Gastrocnemius medialis (tissue), 4 donors: ENCODE results near the gene SND1. TPM values are rescaled to one million over a fixed set of nuclear protein-coding genes. Genes with fewer than 3 reads are reported as not detected.

ENCODE experiments used
- ATAC-seq, 2 donors: fragments of 150-250 bp; one replicate each; pipeline ENCODE4 v1.9.1; 2016
- DNase-seq, 2 donors: peaks; one replicate each; pipeline ENCODE4 v3.0.0-alpha.2; 2019
- H3K27ac ChIP-seq, 4 donors: fragments of 200-600 bp; sonication (generic); 1 replicate in 1 of 4; 2 replicates in 3 of 4; pipeline ENCODE4 v1.5.1; 2016 to 2018; ENCODE audit warnings: mild to moderate bottlenecking in 2 of 4, moderate library complexity in 1 of 4
- H3K27me3 ChIP-seq, 3 donors: fragments of 200-600 bp; sonication (generic) in 2 of 3; 1 replicate in 1 of 3; 2 replicates in 2 of 3; pipeline versions ENCODE4 v1.5.1 to v1.6.0; 2016 to 2019; ENCODE audit warnings: mild to moderate bottlenecking in 1 of 3, moderate library complexity in 1 of 3
- H3K36me3 ChIP-seq, 2 donors: fragments of 200-600 bp; sonication (generic) in 1 of 2; one replicate each; pipeline ENCODE4 v1.5.1; 2017 to 2018
- H3K4me1 ChIP-seq, 2 donors: fragments of 200-600 bp; sonication (generic) in 1 of 2; one replicate each; pipeline ENCODE4 v1.5.1; 2016 to 2017; ENCODE audit warnings: mild to moderate bottlenecking in 2 of 2
- H3K4me3 ChIP-seq, 4 donors: fragments of 200-600 bp; sonication (generic) in 3 of 4; 1 replicate in 1 of 4; 2 replicates in 3 of 4; pipeline ENCODE4 v1.5.1; 2016 to 2019; ENCODE audit warnings: mild to moderate bottlenecking in 2 of 4
- H3K9me3 ChIP-seq, 3 donors: fragments of 200-600 bp; sonication (generic) in 2 of 3; 1 replicate in 1 of 3; 2 replicates in 2 of 3; pipeline ENCODE4 v1.5.1; 2016 to 2019
- CTCF ChIP-seq, 5 experiments: fragments of 450-650 bp in 3 of 5; fragments of 200-600 bp in 2 of 5; sonication (generic) in 2 of 5; IDR thresholded peaks in 4 of 5; conservative IDR thresholded peaks in 1 of 5; 1 replicate in 4 of 5; 2 replicates in 1 of 5; pipeline ENCODE4 v1.5.1; 2016 to 2019; ENCODE audit warnings: antibody characterized with exemption in 5 of 5, mild to moderate bottlenecking in 3 of 5, moderate library complexity in 3 of 5
- POLR2A ChIP-seq, 2 donors: fragments of 450-650 bp; IDR thresholded peaks; one replicate each; pipeline ENCODE4 v1.6.1; 2017; ENCODE audit warnings: antibody characterized with exemption in 2 of 2, mild to moderate bottlenecking in 2 of 2, moderate library complexity in 2 of 2
- in situ Hi-C, 4 donors: fragments of 200-750 bp; cut with MboI; loops; one replicate each; pipeline versions ENCODE4 v1.15.0 to v1.8.0; 2017; ENCODE audit warnings: low sequenced_read_pairs in 4 of 4
- intact Hi-C: fragments of 100-400 bp; cut with DNase I; formaldehyde crosslinking; loops from one replicate; pipeline ENCODE4 v1.15.1; 2023; ENCODE audit warnings: low total_unique reads
- total RNA-seq, 4 donors: library from RNA; depleted of rRNA; stranded (reverse); fragments of >200 nt; gene quantifications; one replicate each; pipeline versions ENCODE4 v1.1.0 to v1.2.3, GENCODE V29; 2016

Gene SND1
- total RNA-seq, 4 donors from 2014 or later = 30.4 to 73.0 (median 50.3) TPM

- Histone ChIP-seq H3K27ac (no peak overlapping the region), H3K4me3 (no peak overlapping the region), H3K27me3 (no peaks in the 10 kb centered on the region), H3K36me3 (no peaks in the 10 kb centered on the region), H3K9me3 (no peaks in the 10 kb centered on the region), H3K4me1 (peaks cover 5 to 12% of the 10 kb centered on the region in 2 donors)
- in situ Hi-C loops (no loop called here), intact Hi-C loops (no loop called here)
- no peak for DNase-seq
- TF ChIP-seq CTCF (IDR thresholded peaks at IDR 0.05 in 4 of 5, conservative IDR thresholded peaks at IDR 0.05 in 1 of 5) (no peak), POLR2A (IDR thresholded peaks at IDR 0.05) (no peak)
- ATAC-seq = no peak
Observed at GRCh38 chr7:127857464-127857841, 205.5 kb downstream of the SND1 start.

GRCh38 chr7:127858091-127858914 lies 206.3 kb downstream of the SND1 start:
- TF ChIP-seq POLR2A (IDR thresholded peaks at IDR 0.05) (no peak), CTCF (IDR thresholded peaks at IDR 0.05 in 4 of 5, conservative IDR thresholded peaks at IDR 0.05 in 1 of 5) (no peak)
- no peak for ATAC-seq
- in situ Hi-C loops (no loop called here), intact Hi-C loops (no loop called here)
- H3K4me3 ChIP-seq = no peak overlapping the region
- H3K27ac ChIP-seq = no peak overlapping the region
- no peaks in the 10 kb centered on the region for H3K36me3 ChIP-seq
- no peaks in the 10 kb centered on the region for H3K9me3 ChIP-seq
- peaks cover 5 to 15% of the 10 kb centered on the region in 2 donors for H3K4me1 ChIP-seq
- no peaks in the 10 kb centered on the region for H3K27me3 ChIP-seq
- no peak for DNase-seq

DNA sequence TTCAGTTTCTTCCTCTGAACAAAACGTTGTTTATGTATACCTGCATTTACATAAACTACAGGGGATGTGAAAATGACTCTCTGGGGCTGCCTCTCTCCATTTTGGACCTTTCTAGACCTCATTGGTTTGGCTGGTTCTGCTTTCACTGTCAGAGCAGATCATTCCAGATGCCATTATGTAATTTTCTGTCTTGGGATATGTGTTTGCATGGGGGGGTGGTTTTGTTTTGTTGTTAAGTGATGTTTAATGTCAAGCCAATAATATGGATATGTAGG lies 206.9 kb downstream of the SND1 start:
- ATAC-seq = no peak

DNA sequence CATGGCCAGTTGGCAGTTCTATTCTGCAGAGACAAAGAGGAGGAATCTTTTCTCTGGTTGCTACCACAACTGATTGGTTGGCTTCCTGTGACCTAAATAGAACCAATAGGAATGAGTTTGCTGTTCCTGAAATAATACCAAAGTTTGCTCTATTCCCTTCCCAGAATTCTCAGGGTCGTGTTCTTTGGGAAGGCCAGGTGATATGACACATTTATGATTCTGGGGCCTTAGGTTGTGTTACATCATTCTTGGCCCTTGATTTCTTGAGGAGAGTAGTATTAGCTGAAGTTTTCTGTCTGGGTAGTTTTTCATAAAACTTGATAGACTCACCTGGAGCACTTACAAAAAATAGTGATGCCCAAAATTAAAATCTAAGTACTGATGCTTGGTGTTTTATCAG lies 207.3 kb downstream of the SND1 start:
- H3K4me1 ChIP-seq = peaks cover 5 to 15% of the 10 kb centered on the region in 2 donors
- no peak for DNase-seq
- H3K9me3 ChIP-seq = no peaks in the 10 kb centered on the region
- in situ Hi-C loops = no loop called here
- intact Hi-C loops = no loop called here
- no peak overlapping the region for H3K4me3 ChIP-seq
- no peak overlapping the region for H3K27ac ChIP-seq
- no peak for ATAC-seq
- TF ChIP-seq POLR2A (IDR thresholded peaks at IDR 0.05) (no peak), CTCF (IDR thresholded peaks at IDR 0.05 in 4 of 5, conservative IDR thresholded peaks at IDR 0.05 in 1 of 5) (no peak)
- H3K27me3 ChIP-seq = no peaks in the 10 kb centered on the region
- no peaks in the 10 kb centered on the region for H3K36me3 ChIP-seq

More for the DNA sequence above, 206.9 kb downstream of the SND1 start:
- intact Hi-C loops = no loop called here
- TF ChIP-seq POLR2A (IDR thresholded peaks at IDR 0.05) = no peak
- TF ChIP-seq CTCF (IDR thresholded peaks at IDR 0.05 in 4 of 5, conservative IDR thresholded peaks at IDR 0.05 in 1 of 5) = no peak
- Histone ChIP-seq H3K36me3 (no peaks in the 10 kb centered on the region), H3K4me3 (no peak overlapping the region), H3K9me3 (no peaks in the 10 kb centered on the region), H3K27me3 (no peaks in the 10 kb centered on the region), H3K4me1 (peaks cover 5 to 15% of the 10 kb centered on the region in 2 donors), H3K27ac (no peak overlapping the region)
- no peak for DNase-seq
- in situ Hi-C loops = no loop called here

GRCh38 chr7:127862525-127862924 lies 210.5 kb downstream of the SND1 start:
- Histone ChIP-seq H3K4me3 (no peak overlapping the region), H3K36me3 (no peaks in the 10 kb centered on the region), H3K4me1 (peaks cover 8 to 15% of the 10 kb centered on the region in 2 donors), H3K27ac (no peak overlapping the region), H3K9me3 (no peaks in the 10 kb centered on the region), H3K27me3 (no peaks in the 10 kb centered on the region)
- intact Hi-C loops (no loop called here), in situ Hi-C loops (no loop called here)
- no peak for DNase-seq
- no peak for TF ChIP-seq POLR2A (IDR thresholded peaks at IDR 0.05)
- no peak for TF ChIP-seq CTCF (IDR thresholded peaks at IDR 0.05 in 4 of 5, conservative IDR thresholded peaks at IDR 0.05 in 1 of 5)
- no peak for ATAC-seq
